Testis (tissue), 2 donors: Measurements from ENCODE around the gene PIGM.

Experiments used
- POLR2A ChIP-seq: fragments of 450-650 bp; IDR thresholded peaks from one replicate; pipeline ENCODE4 v1.6.1; 2017; ENCODE audit warnings: antibody characterized with exemption, mild to moderate bottlenecking, moderate library complexity
- TF ChIP-seq, protein P1 (sequence below), 3 experiments: fragments of 450-650 bp in 2 of 3; fragments of 200-600 bp in 1 of 3; sonication (generic) in 1 of 3; IDR thresholded peaks; one replicate each; pipeline ENCODE4 v1.5.1; 2016 to 2019; ENCODE audit warnings: antibody characterized with exemption in 3 of 3, mild to moderate bottlenecking in 2 of 3, moderate library complexity in 1 of 3

DNA sequence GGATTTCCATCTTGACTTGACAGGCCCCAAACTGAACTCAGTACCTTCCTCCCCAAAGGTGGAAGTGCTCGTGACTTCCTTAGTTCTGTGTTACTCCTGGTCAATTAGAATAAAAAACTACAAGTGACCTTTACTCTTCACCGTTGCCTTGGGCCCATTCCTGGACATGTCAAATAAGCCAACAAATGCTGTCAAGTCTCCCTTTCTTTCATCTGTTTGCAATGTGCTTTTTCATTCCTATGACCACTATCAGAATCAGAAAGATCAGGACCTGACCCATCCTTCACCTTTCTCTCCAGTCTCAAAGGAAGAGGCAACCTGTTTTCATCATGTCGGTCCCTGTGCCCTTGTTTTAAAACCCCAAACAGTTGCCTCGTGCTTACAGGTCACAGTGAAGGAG lies 43.1 kb upstream of the PIGM start:
- TF ChIP-seq, protein P1, sequence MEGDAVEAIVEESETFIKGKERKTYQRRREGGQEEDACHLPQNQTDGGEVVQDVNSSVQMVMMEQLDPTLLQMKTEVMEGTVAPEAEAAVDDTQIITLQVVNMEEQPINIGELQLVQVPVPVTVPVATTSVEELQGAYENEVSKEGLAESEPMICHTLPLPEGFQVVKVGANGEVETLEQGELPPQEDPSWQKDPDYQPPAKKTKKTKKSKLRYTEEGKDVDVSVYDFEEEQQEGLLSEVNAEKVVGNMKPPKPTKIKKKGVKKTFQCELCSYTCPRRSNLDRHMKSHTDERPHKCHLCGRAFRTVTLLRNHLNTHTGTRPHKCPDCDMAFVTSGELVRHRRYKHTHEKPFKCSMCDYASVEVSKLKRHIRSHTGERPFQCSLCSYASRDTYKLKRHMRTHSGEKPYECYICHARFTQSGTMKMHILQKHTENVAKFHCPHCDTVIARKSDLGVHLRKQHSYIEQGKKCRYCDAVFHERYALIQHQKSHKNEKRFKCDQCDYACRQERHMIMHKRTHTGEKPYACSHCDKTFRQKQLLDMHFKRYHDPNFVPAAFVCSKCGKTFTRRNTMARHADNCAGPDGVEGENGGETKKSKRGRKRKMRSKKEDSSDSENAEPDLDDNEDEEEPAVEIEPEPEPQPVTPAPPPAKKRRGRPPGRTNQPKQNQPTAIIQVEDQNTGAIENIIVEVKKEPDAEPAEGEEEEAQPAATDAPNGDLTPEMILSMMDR (IDR thresholded peaks at IDR 0.05): no peak
- TF ChIP-seq POLR2A: no peak
